Ovary (tissue), 9 donors: ENCODE results near the gene ZNF367. TPM values are rescaled to one million over a fixed set of nuclear protein-coding genes. Genes with fewer than 3 reads are reported as not detected.

Experiments used
- DNase-seq, 5 donors: peaks; one replicate each; pipeline ENCODE4 v3.0.0-alpha.2; 2019 to 2020
- H3K27ac ChIP-seq, 2 donors: fragments of 200-600 bp; one replicate each; pipeline versions ENCODE4 v1.5.1 to v1.8.0; 2019 to 2022
- H3K27me3 ChIP-seq: fragments of 200-600 bp; one replicate; pipeline ENCODE4 v1.8.0; 2022
- H3K36me3 ChIP-seq: fragments of 200-600 bp; sonication (generic); one replicate; pipeline ENCODE4 v1.5.1; 2019
- H3K4me1 ChIP-seq: one replicate; pipeline ENCODE4 v1.8.1; 2013; ENCODE audit warnings: mild to moderate bottlenecking, moderate library complexity; ENCODE audit not compliant: insufficient read depth
- H3K4me3 ChIP-seq: fragments of 200-600 bp; sonication (generic); one replicate; pipeline ENCODE4 v1.5.1; 2017
- H3K9me3 ChIP-seq, 2 donors: fragments of 200-600 bp in 1 of 2; sonication (generic) in 1 of 2; one replicate each; pipeline versions ENCODE4 v1.5.1 to v1.8.1; 2013 to 2019; ENCODE audit warnings: mild to moderate bottlenecking in 1 of 2, moderate library complexity in 1 of 2
- EP300 ChIP-seq: sonication (generic); formaldehyde crosslinking; IDR thresholded peaks from one replicate; pipeline ENCODE4 v1.6.1; 2017; ENCODE audit warnings: antibody characterized with exemption
- POLR2A ChIP-seq: fragments of 450-650 bp; IDR thresholded peaks from one replicate; pipeline ENCODE4 v1.6.1; 2017; ENCODE audit warnings: antibody characterized with exemption, mild to moderate bottlenecking, moderate library complexity
- WGBS, 3 donors: extraction: QIAGEN DNeasy Blood & Tissue Kit in 1 of 3; methylation state at CpG; one replicate each; pipeline versions ENCODE4 v1.1.5 to v1.1.7; 2013 to 2017; 5-methylcytosine and 5-hydroxymethylcytosine counted together
- intact Hi-C, 4 donors: fragments of 100-400 bp; cut with DNase I; formaldehyde crosslinking; loops; one replicate each; pipeline versions ENCODE4 v1.11.0 to v1.15.1; 2022 to 2023
- polyA plus RNA-seq, 2 donors: library from polyadenylated mRNA; stranded (reverse); fragments of 200-250 nt in 1 of 2; fragments of 350-450 nt in 1 of 2; fragmentation: Illumina TruSeq in 1 of 2; extraction: RNeasy Lipid Tissue Mini Kit (QIAGEN cat#74804) in 1 of 2; gene quantifications; one replicate each; pipeline ENCODE4 v1.2.3, GENCODE V29; 2013 to 2014
- total RNA-seq, 7 donors: library from RNA; depleted of rRNA in 2 of 7; stranded (reverse); fragments of >200 nt in 2 of 7; fragmentation: NEBNext Ultra II Directional in 3 of 7; extraction: Animal tissue kit (Norgen Biotek cat#: 25700) in 3 of 7; gene quantifications; one replicate each; pipeline versions ENCODE4 v1.1.0 to v1.2.4, GENCODE V29; 2016 to 2023
- TF ChIP-seq, protein P1 (sequence below), 3 donors: fragments of 450-650 bp in 2 of 3; fragments of 200-600 bp in 1 of 3; IDR thresholded peaks; one replicate each; pipeline versions ENCODE4 v1.5.1 to v1.8.0; 2016 to 2022; ENCODE audit warnings: antibody characterized with exemption in 3 of 3, mild to moderate bottlenecking in 1 of 3
- donor health status: DM: no; HTN: no; CAD: no; lungs with moderate emphysema.
- donor health status: DM: no; HTN: no; CAD: no.
- donor health status: Bipolar disorder and iron deficiency.
- donor health status: DM: yes; HTN: yes; CAD: no.
- donor health status: DM: no; HTN: no; CAD: no.
- donor health status: DM: yes; HTN: yes; CAD: no.

Gene ZNF367
- total and polyA plus RNA-seq, 9 donors: 1.1 to 2.4 (median 1.6) TPM

GRCh38 chr9:96345551-96345950, 72.6 kb downstream of the ZNF367 start:
- 91 to 93% (median 91%) methylated on average over 9 of the region's 9 CpGs for WGBS, 3 donors
- Histone ChIP-seq H3K27ac (no peak overlapping the region), H3K36me3 (no peaks in the 10 kb centered on the region), H3K4me3 (no peak overlapping the region), H3K9me3 (no peaks in the 10 kb centered on the region), H3K27me3 (no peaks in the 10 kb centered on the region), H3K4me1 (peaks cover 12% of the 10 kb centered on the region)
- TF ChIP-seq POLR2A: no peak
- TF ChIP-seq EP300: no peak
- TF ChIP-seq, protein P1, sequence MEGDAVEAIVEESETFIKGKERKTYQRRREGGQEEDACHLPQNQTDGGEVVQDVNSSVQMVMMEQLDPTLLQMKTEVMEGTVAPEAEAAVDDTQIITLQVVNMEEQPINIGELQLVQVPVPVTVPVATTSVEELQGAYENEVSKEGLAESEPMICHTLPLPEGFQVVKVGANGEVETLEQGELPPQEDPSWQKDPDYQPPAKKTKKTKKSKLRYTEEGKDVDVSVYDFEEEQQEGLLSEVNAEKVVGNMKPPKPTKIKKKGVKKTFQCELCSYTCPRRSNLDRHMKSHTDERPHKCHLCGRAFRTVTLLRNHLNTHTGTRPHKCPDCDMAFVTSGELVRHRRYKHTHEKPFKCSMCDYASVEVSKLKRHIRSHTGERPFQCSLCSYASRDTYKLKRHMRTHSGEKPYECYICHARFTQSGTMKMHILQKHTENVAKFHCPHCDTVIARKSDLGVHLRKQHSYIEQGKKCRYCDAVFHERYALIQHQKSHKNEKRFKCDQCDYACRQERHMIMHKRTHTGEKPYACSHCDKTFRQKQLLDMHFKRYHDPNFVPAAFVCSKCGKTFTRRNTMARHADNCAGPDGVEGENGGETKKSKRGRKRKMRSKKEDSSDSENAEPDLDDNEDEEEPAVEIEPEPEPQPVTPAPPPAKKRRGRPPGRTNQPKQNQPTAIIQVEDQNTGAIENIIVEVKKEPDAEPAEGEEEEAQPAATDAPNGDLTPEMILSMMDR (IDR thresholded peaks at IDR 0.05): no peak
- peak in 2 of 5 donors; percentile 23 to 29 for DNase-seq
- intact Hi-C loops: no loop called here

DNA sequence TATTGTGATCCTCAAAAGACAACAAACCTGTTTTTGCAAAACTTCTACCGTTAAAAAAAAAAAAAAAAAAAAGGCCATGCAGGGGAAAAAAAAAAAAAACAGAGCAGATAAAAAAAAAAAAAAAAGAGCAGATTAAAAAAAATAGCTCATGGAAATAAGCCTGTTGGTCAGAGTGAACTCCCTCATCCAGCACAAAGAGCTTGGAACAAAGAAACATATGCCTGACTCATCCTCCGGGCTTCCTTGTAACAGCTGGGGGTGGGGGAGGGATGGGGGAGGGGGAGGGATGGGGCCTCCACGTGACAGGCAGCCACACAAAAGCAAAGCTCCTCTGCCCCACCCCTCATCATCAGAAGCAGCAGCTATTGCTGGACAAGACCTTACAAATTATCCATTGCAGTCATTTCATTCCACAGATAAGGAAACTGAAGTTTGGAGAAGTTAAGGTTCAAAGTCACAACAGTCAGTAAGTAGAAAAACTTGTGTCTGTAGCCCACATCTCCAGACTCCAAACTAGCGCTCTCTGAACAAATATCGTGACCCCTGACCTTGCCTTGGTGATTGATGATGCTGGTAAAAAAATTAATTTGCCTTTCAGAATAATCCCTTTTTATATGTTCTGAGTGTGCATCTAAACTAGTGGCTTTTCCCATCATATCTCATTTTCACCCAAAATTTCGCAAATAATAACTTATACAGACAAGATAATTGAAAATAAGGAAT, 73.6 kb downstream of the ZNF367 start:
- peak; percentile 59 to 81 (median 74) for DNase-seq
- no peaks in the 10 kb centered on the region for H3K9me3 ChIP-seq
- H3K4me1 ChIP-seq: peaks cover 12% of the 10 kb centered on the region
- TF ChIP-seq, protein P1 (IDR thresholded peaks at IDR 0.05): no peak
- no peak for TF ChIP-seq EP300
- TF ChIP-seq POLR2A: no peak
- H3K27me3 ChIP-seq: no peaks in the 10 kb centered on the region
- no peaks in the 10 kb centered on the region for H3K36me3 ChIP-seq
- 23 to 24% (median 23%) methylated on average over 6 of the region's 6 CpGs for WGBS, 3 donors
- intact Hi-C loops: no loop called here
- no peak overlapping the region for H3K4me3 ChIP-seq
- H3K27ac ChIP-seq: peak overlapping the region in 1 of 2 donors; percentile 35

GRCh38 chr9:96343515-96344360, 74.4 kb downstream of the ZNF367 start:
- DNase-seq: no peak
- peak overlapping the region in 1 of 2 donors; percentile 35 for H3K27ac ChIP-seq
- peaks cover 12% of the 10 kb centered on the region for H3K4me1 ChIP-seq
- WGBS, 3 donors: 24 to 34% (median 26%) methylated on average over 5 of the region's 5 CpGs
- no peak overlapping the region for H3K4me3 ChIP-seq
- intact Hi-C loops: no loop called here
- no peak for TF ChIP-seq POLR2A
- TF ChIP-seq, protein P1 (IDR thresholded peaks at IDR 0.05): no peak
- no peak for TF ChIP-seq EP300
- H3K27me3 ChIP-seq: no peaks in the 10 kb centered on the region
- no peaks in the 10 kb centered on the region for H3K9me3 ChIP-seq
- no peaks in the 10 kb centered on the region for H3K36me3 ChIP-seq

GRCh38 chr9:96342571-96343245, 75.5 kb downstream of the ZNF367 start:
- H3K9me3 ChIP-seq: no peaks in the 10 kb centered on the region
- WGBS, 3 donors: 59 to 67% (median 66%) methylated on average over 20 of the region's 20 CpGs
- H3K27ac ChIP-seq: peak overlapping the region in 1 of 2 donors; percentile 43
- TF ChIP-seq EP300 (no peak), POLR2A (peak; percentile 5)
- TF ChIP-seq, protein P1 (IDR thresholded peaks at IDR 0.05): no peak
- intact Hi-C loops: no loop called here
- no peaks in the 10 kb centered on the region for H3K36me3 ChIP-seq
- H3K4me1 ChIP-seq: peaks cover 12% of the 10 kb centered on the region
- H3K27me3 ChIP-seq: no peaks in the 10 kb centered on the region
- no peak overlapping the region for H3K4me3 ChIP-seq
- DNase-seq: peak in 3 of 5 donors; percentile 26 to 33 (median 27)
